ENCODE results near the gene DEPP1.

The DEPP1 gene

DNA sequence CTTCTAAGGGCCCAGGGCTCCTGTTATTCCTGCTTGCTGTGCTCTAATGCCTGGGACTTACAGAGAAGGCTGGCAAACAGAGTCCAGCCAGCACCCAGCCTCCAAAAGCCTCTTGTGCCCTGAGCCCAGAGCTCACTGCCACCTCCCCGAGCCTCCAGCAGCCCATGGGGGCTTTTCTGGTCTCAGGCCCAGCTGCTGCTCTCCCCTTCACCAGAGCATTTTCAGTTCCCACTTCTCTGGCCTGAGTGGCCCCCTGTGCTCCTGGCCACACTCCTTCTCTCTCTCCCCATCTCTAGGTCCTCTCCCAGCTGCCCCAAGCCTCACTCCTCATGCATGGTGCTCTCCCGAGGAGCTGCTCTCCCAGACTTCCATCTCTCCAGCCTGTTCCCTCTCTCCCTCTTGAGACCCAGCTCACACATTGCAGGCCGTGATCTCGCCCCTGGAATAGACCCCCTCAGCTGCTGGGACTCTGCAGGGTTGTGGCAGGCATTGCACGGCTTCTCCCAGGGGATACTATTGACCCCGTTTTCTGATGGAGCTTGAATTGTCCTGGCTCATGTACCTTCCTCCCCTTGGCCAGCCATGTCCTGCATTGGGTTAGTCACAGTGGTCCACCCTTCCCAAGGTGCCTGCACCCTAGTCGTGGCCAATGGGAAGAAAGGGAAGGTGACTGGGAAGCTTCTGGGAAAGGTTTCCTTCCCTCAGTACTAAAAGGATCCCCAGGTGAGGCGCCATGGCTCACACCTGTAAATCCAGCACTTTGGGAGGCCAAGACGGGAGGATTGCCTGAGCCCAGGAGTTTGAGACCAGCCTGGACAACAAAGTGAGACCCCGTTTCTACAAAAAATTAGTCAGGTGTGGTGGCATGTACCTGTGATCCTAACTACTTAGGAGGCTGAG, 28.0 kb downstream of the DEPP1 start:
- DNase-seq: no peak

DNA sequence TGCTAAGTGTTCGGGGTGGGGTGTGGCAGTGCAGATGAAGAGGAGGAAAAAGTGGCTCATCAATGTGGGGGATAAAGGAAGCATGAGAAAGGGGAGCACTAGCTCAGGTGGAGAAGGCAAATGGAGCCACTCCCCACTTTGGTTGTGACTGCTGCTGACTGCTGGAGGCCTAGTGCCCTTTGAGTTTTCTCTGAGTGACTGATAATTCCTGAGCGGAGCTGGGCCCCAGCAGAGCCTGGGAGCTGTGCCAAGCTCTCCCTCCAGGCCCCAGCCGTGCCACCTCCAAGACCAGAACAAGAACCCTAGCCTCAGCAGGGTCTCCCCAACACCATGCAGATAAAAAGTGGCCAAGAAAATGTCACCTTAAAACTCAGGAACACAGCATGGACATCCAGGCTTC, 28.7 kb downstream of the DEPP1 start:
- no peak for DNase-seq

DNA sequence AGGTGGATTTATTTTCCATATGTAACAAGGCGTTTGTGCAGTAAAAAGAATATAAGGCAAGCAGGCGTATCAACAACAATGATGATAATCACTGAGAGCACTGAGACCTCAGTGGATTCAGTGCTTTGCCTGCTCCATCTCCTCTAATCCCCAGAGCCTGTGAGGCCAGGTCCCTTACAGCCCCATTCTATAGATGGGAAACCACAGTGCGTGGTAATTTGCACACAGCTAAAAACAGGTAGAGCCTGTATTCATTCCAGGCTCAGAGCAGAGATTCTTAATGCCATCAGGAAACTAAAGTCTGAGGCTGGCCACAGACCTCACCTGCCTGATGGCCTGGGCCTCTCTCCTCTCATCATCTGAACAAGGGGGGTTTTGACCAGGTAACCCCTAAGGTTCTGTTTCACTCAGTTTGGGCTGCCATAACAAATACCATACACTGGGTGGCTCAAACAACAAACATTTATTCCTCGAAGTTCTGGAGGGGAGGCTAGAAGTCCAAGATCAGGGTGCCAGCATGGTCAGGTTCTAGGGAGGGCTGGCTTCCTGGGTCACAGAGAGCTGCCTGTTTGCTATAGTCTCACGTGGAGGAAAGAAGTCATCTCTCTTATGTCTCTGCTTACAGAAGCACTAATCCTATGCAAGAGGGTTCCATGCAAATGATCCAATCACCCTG, 29.3 kb downstream of the DEPP1 start:
- no peak for DNase-seq

DNA sequence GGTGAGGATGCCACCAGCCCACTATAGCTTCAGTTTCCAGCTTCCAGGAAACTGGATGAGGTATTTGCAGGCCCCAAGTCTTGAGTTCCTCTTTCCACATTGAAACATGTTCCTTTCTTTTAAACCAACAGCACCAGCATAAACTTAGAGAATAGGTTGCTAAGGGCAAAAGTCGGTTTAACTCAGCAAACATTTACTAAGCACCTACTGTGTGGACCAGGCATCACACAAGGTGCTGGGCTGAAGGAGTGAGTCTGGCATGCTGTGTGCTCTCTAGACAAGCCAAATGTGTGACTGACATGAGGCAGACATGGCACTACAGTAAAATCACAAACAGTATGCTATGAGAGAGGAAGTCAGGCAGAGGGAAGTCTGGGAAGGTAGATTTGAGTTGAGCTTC, 30.0 kb downstream of the DEPP1 start:
- DNase-seq: no peak

DNA sequence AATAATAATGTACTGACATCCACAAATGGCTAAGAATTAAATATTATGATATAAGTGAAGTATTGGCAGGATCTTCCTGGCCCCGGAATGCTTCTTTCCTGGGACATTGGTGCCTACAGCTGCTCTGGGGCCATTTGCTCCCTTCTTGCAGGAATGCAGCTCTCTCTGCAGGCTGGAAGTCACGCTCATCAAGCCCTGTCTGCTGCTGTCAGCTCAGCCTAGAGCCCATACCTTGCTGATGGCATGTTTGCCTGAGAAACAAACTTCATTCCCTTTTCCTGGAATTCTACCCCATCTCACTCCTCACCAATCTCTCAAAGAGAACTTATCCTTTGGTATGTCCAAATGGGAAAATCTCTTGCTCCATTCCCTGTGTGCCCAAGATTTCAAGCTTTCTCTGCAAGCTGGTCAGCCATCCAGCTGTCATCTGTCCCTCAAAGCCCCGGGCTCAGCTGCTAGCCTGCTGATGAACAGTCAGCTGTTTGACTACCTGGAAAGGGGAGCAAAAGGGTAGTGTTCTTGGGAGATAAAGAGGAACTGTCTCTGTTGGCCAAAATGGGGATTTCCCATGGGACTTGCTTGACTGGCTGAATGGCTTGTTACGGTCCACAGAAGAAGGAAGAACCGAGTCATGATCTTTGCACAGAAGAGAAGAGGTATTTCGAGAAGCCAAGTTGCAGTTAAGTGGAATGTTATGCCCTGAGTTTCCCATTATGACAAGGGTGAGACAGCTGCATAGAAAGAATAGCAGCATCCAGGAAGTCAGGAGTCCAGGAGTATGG, 31.0 kb downstream of the DEPP1 start:
- peak in 1 of 2 donors; percentile 36 for DNase-seq

DNA sequence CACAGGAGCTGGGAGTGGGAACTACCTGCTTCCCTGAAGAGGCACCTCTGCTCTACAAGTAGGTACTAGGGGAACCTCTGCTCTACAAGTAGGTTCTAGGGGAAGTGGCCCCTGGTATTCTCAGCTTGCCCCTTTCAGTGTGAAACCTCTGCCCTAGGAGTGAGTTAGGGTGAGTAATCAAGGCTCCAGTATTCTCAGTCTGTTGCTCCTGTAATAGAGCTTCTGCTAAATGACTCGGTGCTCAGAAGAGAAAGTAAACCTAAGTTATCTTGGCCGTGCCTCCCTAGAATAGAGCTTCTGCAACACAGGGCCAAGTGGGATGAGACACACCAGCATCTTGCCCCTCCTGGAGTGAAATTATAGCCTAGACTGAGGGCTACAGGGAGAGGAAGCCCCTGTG, 32.4 kb downstream of the DEPP1 start:
- DNase-seq: no peak

DNA sequence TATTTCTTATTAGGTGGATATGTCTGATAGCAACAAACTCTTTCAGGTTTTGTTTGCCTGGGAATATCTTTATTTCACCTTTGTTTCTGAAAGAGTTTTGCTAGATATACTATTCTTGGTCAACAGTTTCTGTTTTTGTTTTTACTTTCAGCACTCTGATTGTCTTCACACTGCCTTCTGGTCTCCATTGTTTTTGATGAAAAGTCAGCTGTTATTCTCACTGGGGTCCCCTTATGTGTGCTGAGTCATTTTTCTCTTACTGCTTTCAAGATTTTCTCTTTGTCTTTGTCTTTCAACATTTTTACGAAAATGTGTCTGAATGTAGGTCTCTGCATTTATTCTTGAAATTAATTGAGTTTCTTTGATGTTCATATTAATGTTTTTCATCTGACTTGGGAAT, 34.3 kb downstream of the DEPP1 start:
- DNase-seq: no peak

DNA sequence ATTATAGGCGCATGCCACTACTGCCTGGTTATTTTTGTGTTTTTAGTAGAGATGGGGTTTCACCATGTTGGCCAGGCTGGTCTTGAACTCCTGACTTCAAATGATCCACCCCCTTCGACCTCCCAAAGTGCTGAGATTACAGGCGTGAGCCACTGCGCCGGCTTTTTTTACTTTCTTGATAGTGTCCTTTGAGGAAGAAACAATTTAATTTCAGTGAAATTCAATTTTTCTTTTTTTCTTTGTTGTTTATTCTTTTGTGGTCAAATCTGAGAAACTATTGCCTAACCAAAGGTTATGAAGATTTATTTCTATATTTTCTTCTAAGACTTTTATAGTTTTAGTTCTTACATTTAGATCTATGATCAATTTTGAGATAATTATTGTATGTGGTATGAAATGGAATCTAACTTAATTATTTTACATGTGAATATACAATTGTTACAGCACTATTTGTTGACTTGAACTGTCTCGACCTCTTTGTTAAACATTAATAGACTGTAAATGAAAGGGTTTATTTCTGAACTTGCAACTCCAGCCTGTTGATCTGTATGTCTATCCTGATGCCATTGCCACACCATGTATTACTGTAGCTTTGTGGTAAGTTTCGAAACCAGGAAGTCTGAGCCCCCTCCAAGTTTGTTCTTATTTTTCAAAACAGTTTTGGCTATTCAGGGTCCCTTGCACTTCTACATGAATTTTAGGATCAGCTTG, 38.8 kb downstream of the DEPP1 start:
- no peak for DNase-seq

DNA sequence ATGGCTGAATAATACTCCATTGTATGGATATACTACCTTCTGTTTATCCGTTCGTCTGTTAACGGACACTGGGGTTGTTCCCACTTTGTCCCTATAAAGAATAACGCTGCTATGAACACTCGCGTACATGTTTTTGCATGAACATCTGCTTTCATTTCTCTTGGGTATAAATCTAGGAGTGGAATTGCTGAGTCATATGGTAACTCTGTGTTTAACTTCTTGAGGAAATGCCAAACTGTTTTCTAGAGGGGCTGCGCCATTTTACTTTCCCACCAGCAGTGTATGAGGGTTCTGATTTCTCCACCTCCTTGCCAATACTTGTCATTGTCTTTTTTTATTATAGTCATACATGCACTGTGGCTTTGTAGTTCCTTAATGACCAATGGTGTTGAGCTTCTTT, 39.7 kb downstream of the DEPP1 start:
- no peak for DNase-seq

DNA sequence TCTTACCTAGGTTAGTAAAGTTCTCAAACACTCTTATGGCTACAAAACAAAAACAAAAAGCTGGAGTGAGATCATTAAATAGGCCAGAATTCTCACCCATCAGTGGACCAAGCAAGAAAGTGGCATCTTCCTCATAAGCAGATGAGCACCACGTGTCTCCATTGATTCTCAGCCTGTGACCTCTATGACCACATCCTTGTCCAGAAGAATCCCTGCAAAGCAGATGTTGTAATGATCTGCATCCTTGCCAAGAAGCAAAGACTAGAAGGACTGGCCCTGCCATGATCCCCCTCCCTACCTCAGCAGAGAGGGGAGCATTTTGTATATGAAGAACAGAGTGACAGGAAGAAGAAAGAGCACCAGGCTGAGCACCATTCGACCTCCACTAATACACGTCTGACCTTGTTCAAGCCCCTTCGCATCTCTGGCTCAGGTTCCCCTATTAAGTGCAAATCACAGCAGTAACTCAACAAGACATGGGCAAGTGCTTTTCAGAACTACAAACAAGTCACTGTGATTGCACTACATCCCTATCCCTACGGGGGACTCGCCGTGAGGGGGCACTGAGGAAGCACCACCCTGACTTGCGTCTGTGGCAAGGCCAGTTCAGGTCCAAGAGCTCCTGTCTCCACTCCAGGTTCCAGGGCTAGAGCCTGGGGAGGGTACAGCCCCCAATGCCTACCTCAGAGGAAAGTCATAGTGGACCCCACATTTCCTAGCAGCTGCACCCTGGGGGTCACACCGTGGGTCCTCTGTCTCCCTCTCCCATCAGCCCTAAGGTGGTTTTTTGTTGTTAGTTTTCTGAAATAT, 41.2 kb downstream of the DEPP1 start:
- no peak for DNase-seq

DNA sequence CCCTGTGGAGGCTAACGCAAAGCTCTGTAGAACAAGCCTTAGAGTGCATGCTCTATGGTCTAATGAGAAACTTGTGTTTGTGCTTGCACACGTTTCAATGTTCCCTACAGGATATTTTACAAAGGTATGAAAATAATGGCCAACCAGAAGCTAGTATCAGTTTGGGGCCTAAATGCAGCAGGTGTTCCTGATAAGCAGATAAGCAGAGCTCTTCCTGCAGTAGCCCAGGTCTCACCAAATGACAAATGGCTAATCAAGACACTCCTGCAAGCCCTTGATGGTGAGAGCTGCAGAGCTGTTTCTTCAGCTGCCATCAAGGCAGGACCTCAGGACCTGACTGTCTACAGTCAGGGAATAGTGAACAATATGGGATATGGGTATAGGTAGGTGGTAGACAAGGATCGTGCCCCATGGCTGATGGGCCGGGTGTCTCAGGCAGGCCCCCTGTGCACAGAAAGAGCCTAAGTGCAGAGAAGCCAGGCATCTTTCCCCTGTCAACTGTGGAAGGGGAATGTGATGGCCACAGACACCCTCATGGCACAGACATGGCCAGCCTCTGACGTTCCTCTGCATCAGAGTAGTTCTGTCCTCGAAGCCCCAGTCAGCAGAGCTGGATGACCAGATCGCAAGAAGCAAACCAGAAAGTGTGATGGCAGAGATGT, 42.2 kb downstream of the DEPP1 start:
- DNase-seq: no peak

DNA sequence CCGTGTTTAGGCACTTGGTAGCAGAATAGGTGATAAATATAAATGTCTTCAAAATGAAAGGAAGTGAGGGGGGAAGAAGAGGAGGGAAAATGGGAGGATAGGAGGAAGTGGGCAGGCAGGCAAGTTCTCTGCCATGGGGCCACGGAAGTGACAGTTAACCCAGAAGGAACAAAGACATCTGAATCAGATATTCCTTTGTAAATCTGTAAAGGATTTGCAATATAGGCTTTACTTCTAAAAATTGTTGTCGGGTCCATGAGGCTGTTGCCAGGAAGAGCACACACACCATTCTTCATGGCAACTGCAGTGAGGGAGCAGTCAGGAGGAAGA, 42.7 kb downstream of the DEPP1 start:
- DNase-seq: no peak

DNA sequence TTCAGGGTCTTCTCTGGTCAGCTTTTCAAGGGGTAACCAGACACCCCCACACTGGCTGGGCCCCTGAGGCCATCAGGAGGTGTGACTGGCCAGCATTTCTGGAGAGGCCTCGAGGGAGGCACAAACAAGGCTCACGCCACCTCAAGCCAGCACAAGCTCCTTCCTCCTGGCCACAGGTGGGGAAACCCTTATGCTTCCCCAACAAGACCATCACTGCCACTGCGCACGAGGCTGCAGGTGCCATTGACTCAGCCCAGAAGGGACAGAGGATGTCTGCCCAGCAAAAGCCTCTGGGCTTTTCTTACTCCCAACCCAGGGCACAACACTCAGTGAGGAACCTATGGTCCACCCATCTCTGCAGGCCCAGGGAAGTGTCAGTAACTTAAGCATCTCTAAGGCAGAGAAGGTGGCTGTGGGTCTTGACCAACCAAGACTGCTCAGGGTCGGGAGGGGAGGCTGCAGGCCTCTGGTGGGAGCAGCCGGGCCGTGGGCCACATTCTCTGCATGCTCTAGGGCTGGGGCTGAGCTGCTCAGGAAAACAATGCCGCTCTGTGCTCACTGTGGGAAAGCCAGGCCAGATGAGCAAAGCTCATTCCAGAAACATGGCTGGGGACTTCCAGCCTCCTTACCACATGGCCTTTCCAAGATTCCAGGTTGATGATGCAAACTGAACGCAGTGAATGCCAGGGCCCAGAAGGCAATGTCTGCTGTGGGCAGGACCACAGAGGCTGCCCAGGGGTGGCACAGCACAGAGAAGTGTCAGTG, 43.2 kb downstream of the DEPP1 start:
- no peak for DNase-seq

DNA sequence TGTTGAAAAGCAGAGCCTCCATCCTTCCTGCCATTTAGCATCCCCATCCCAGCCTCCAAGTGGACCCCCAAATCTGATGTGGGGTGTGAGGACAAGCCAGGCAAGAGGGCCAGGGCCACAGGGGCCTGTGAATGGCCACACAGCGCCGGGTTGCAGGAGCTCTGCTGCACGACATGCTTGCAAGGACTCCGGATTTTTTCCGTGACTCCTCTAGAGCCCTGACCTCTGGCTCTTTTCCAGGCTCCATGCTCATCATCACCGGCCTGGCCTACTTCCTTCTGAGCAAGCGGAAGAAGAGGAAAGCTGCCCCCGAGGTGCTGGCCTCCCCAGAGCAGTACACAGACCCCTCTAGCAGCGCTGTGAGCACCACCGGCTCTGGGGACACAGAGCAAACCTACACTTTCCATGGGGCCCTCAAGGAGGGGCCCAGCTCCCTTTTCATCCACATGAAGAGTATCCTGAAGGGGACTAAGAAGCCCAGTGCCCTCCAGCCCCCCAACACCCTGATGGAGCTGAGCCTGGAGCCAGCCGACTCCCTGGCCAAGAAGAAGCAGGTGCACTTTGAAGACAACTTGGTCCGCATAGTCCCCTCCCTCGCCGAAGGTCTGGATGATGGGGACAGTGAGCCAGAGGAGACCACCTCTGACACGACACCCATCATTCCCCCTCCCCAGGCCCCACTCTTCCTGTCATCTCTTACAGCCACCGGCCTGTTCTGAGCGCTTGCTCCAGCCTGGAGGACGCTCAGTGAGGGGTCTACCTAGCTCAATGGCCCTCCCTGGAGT, 44.0 kb downstream of the DEPP1 start:
- no peak for DNase-seq

DNA sequence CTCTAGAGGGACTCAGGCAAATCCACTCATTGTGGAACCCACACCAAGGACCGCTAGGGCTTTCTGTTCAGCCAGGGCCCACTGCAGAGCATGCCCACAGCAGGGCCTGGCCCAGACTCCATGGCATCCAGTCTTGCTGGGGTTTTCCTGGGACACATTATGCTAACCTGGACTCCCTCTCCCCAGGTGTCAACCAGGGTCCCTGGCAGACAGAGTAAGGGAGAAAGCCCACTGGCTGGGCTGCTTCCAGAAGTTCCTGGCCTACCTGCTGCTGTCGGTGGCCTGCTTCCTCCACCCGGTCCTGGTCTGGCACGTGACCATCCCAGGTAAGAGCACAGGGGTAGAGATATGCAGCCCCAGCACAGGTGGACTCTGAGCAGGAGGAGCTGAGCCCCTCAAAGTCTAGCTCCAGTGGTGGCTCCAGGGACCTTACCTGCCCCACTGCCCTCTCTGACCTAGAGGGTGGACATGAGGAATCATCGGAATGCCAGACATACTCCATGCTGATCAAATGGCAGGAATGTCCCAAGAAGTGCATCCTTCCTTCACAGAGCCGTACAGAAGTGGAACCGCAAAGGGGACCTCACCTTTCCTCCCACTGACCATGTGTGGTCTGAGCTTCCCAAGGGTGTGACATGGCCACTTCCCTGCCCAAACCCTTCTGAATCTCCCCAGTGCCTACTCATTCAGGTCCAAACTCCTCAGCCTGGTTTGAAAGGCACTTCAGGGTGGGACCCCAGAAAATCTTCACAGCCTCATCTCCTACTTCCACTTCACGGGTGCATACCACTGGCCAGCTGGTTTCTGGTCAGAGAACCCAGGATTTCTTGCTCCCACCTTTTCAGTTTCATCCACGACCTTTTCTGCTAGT, 44.9 kb downstream of the DEPP1 start:
- no peak for DNase-seq

DNA sequence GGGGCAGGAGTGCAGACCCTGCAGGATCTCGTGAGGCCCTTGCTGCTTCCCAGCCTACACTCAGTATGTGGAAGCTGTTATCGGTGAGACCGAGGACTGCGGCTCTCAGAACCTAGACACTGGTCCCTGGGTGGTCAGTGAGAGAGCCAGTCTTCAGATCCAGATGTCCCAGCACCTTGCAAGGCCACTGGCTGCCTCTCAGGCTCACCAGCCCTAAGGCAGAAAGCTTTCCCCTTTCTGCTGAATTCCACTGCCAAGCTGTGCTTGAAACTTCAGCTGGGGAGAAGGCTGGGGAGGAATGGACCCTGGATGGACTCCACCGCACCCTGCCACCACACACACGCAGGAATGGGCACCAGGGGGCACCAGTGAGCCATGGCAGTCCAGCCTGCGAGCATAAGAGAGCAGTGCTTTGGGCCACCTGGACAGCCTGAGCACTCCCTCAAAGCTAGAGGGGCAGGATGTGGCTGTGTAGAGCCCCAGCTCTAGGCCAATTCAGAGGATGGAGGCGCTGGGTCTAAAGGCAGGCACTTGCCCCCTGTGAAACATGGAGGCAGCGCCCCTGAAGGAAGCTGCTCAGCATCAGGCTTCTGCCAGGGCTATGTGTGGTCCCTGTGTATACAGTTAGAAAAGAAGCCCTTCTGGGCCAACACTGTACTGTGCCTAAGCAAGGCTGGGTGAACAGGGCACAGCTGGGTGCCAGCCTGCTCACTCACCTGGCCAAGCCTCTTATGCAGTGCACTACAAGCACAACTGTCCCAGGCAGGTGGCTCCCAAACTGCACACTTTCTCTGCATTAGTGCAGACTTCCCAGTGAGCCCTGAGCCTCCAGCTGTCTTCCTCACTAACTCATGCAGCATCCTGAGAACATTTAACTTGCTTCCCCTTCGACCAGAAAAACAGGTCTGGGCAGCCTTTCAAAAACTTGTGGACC, 45.8 kb downstream of the DEPP1 start:
- peak; percentile 82 for DNase-seq

DNA sequence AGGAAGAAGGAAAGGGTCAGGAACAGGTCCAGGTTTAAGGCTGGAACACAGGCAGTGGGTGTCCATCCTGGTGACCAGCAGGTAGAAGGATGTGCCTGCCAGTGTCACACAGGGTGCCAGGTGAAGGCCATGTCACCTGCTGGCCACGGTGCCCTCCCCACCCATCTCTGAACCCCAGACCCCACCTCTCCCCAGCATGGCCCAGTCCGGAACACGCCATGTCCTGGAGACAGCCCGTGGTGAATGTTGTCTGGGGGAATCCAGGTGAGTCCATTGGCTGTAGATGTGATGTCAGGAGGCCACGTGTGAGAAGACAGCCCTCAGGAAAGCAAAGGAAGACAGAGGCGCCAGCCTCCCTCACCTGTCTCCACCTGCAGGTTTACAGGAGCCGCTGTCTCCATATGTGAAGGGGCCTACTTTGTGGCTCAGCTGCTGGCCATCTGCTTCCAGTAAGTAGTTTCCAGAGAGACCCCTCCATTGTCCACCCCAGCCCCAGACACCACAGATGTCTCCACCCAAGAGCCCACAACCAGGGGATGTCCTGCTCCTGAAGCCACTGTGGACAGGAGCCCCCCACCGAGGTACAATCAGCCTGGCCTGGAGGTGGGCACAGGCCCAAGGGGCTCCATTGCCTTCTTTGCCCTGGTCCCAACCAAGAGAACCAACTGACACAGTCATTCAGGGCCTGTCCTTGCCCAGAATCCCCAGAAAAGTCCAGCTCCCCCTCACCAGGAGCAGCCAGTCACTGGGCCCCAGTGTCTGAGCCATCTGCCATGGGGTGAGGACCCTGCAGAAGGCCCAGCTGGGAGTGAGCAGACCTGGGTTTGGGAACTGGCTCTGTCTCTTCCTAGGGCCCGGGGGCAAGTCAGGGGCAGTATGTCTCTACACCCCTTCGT, 46.7 kb downstream of the DEPP1 start:
- no peak for DNase-seq
